NCI-H526 (cell line): ENCODE results near the gene SMARCE1.

Source experiments
- DNase-seq, 2 experiments: peaks; one replicate each; lab custom pipeline; 2025; lab: John Stamatoyannopoulos, UW

The SMARCE1 gene

GRCh38 chr17:40582328-40582901 is 65.2 kb downstream of the SMARCE1 start:
- peak; percentile 25 to 47 for DNase-seq

- DNase-seq = no peak
Measured at GRCh38 chr17:40580140-40580539, 67.5 kb downstream of the SMARCE1 start.

GRCh38 chr17:40579471-40579870 is 68.1 kb downstream of the SMARCE1 start:
- DNase-seq = no peak

- no peak for DNase-seq
Measured at GRCh38 chr17:40577611-40578065, 70.0 kb downstream of the SMARCE1 start.

- DNase-seq = no peak
Measured at GRCh38 chr17:40576113-40576740, 71.4 kb downstream of the SMARCE1 start.
